Activated CD4-positive, CD25-positive, alpha-beta regulatory T cell treated with anti-CD3 and anti-CD28 coated beads, Interleukin-2, amount 50 U/mL, for 24 hours (primary cell): ENCODE data around the gene TOR2A.
"Not testable (repeated sequence)": the region's sequence is repeated elsewhere in the genome, so short reads cannot be mapped to it uniquely, and the experiment has no call there.

Experiments used
- ATAC-seq, 2 donors: fragments of 150-1000 bp; cut with Tn5 transposase; one replicate each; pipeline ENCODE4 v1.10.0; 2021; ENCODE audit warnings: mild to moderate bottlenecking in 1 of 2, moderate library complexity in 1 of 2

The TOR2A gene

GRCh38 chr9:127734747-127735529 lies at the start of gene TOR2A:
Gene TOR2A, minus strand, starts transcription at chr9:127735294. Its CDS starts 24 bp downstream, at chr9:127735270.
- ATAC-seq = peak; percentile 94 to 96

GRCh38 chr9:127783111-127784008 lies 48.3 kb upstream of the TOR2A start:
- peak; percentile 2 for ATAC-seq

GRCh38 chr9:127781806-127782205 lies 46.7 kb upstream of the TOR2A start:
- no peak for ATAC-seq

GRCh38 chr9:127780909-127781308 lies 45.8 kb upstream of the TOR2A start:
- not testable (repeated sequence) for ATAC-seq

- no peak for ATAC-seq
Measured at GRCh38 chr9:127780126-127780885, 45.2 kb upstream of the TOR2A start.

GRCh38 chr9:127779136-127779981 lies 44.3 kb upstream of the TOR2A start:
- ATAC-seq = peak; percentile 79 to 84

GRCh38 chr9:127778280-127779135 lies 43.4 kb upstream of the TOR2A start, which contains the start of gene SH2D3C:
Gene SH2D3C, minus strand, starts transcription at chr9:127778666. Its CDS starts 39 bp downstream, at chr9:127778627.
- ATAC-seq = peak; percentile 21 to 24

- no peak for ATAC-seq
Measured at GRCh38 chr9:127777368-127777980, 42.4 kb upstream of the TOR2A start.

GRCh38 chr9:127776924-127777289 lies 41.8 kb upstream of the TOR2A start:
- no peak for ATAC-seq

GRCh38 chr9:127776195-127776923 lies 41.3 kb upstream of the TOR2A start:
- ATAC-seq = peak; percentile 50 to 53

GRCh38 chr9:127773981-127774380 lies 38.9 kb upstream of the TOR2A start:
- ATAC-seq = no peak

GRCh38 chr9:127773272-127773671 lies 38.2 kb upstream of the TOR2A start:
- ATAC-seq = no peak

GRCh38 chr9:127772603-127773002 lies 37.5 kb upstream of the TOR2A start:
- ATAC-seq = no peak

GRCh38 chr9:127771570-127772189 lies 36.6 kb upstream of the TOR2A start:
- ATAC-seq = no peak

- ATAC-seq = peak; percentile 91
Measured at GRCh38 chr9:127770905-127771569, 35.9 kb upstream of the TOR2A start.

- ATAC-seq = no peak
Measured at GRCh38 chr9:127770583-127770904, 35.5 kb upstream of the TOR2A start.

GRCh38 chr9:127769929-127770582 lies 35.0 kb upstream of the TOR2A start:
- ATAC-seq = no peak

GRCh38 chr9:127769101-127769500 lies 34.0 kb upstream of the TOR2A start:
- ATAC-seq = no peak
